GM12892 (cell line): ENCODE data around the gene FBXW8.

Source experiments
- POLR2A ChIP-seq: IDR thresholded peaks from 2 replicates; pipeline ENCODE4 v1.6.1; 2011; ENCODE audit warnings: low read depth, low read length, control low read depth
- TAF1 ChIP-seq: IDR thresholded peaks from 2 replicates; pipeline ENCODE4 v1.6.1; 2011; ENCODE audit warnings: low read depth, mild to moderate bottlenecking, control low read depth, low read length, borderline replicate concordance

- TF ChIP-seq TAF1 = no peak
- no peak for TF ChIP-seq POLR2A
These were observed 129.7 kb downstream of the FBXW8 start for GRCh38 chr12:117040496-117040895.
